Caco-2 (cell line): ENCODE results near the gene LYPD6. TPM values are rescaled to one million over a fixed set of nuclear protein-coding genes. Genes with fewer than 3 reads are reported as not detected.

Experiments
- BruUV-seq: library from RNA; stranded (reverse); fragments of 400-500 nt; replicated peaks from 2 replicates; lab custom pipeline; 2021; lab: Mats Ljungman, UMichigan
- CTCF ChIA-PET: fragments of 300-600 bp; sonication (Branson Sonifier 250); formaldehyde crosslinking; loops from one replicate; lab custom pipeline; 2022; ENCODE audit warnings: antibody characterized with exemption; lab: Charles Lee
- POLR2A ChIA-PET: fragments of 300-600 bp; sonication (Branson Sonifier 250); formaldehyde crosslinking; loops from one replicate; lab custom pipeline; 2022; ENCODE audit warnings: antibody characterized with exemption; lab: Charles Lee
- DNase-seq, 2 experiments: peaks; one replicate each; pipeline versions ENCODE4 v3.0.0 to v3.0.0-alpha.2; 2020 to 2022
- H3K27me3 ChIP-seq: replicated peaks from 2 replicates; pipeline ENCODE4 v1.6.0; 2011; ENCODE audit warnings: low read length; ENCODE audit not compliant: control insufficient read depth, insufficient read depth
- H3K36me3 ChIP-seq: 2 replicates; pipeline ENCODE4 v1.5.1; 2011; ENCODE audit warnings: low read length; ENCODE audit not compliant: control insufficient read depth, insufficient read depth
- H3K4me1 ChIP-seq: fragments of 250-450 bp; sonication (Bioruptor Pico); 2 replicates; pipeline ENCODE4 v1.5.1; 2020; ENCODE audit warnings: mild to moderate bottlenecking
- H3K4me3 ChIP-seq: 2 replicates; pipeline ENCODE4 v1.5.1; 2011; ENCODE audit warnings: low read depth, mild to moderate bottlenecking, control low read depth, low read length
- H3K9me3 ChIP-seq: fragments of 250-450 bp; sonication (Bioruptor Pico); 2 replicates; pipeline ENCODE4 v1.5.1; 2020; ENCODE audit warnings: mild to moderate bottlenecking, moderate library complexity
- H3K27ac Mint-ChIP-seq: one replicate; pipeline ENCODE4 v1.8.0; 2022; ENCODE audit warnings: mixed read lengths; ENCODE audit not compliant: unreplicated experiment
- H3K27me3 Mint-ChIP-seq: one replicate; pipeline ENCODE4 v1.8.0; 2022; ENCODE audit warnings: mixed read lengths; ENCODE audit not compliant: insufficient read depth, unreplicated experiment
- H3K36me3 Mint-ChIP-seq: one replicate; pipeline ENCODE4 v1.8.0; 2022; ENCODE audit warnings: mild to moderate bottlenecking, mixed read lengths; ENCODE audit not compliant: insufficient read depth, unreplicated experiment
- H3K4me1 Mint-ChIP-seq: one replicate; pipeline ENCODE4 v1.8.0; 2022; ENCODE audit warnings: low read depth, mixed read lengths; ENCODE audit not compliant: unreplicated experiment
- H3K4me3 Mint-ChIP-seq: one replicate; pipeline ENCODE4 v1.8.0; 2022; ENCODE audit warnings: mild to moderate bottlenecking, moderate library complexity, mixed read lengths; ENCODE audit not compliant: unreplicated experiment
- H3K9me3 Mint-ChIP-seq: one replicate; pipeline ENCODE4 v1.8.0; 2022; ENCODE audit warnings: mixed read lengths; ENCODE audit not compliant: unreplicated experiment
- intact Hi-C: fragments of 100-400 bp; cut with micrococcal nuclease; formaldehyde crosslinking; loops from one replicate; pipeline ENCODE4 v1.10.0; 2022; ENCODE audit not compliant: unreplicated experiment
- total RNA-seq: library from RNA; stranded (reverse); gene quantifications from 2 replicates; pipeline ENCODE4 v1.2.3, GENCODE V29; 2022
- TF ChIP-seq, protein P1 (sequence below), 2 experiments: fragments of 200-600 bp in 1 of 2; IDR thresholded peaks; 1 replicate in 1 of 2; 2 replicates in 1 of 2; pipeline versions ENCODE4 v1.5.1 to v1.8.0; 2011 to 2022; ENCODE audit warnings: antibody characterized with exemption in 1 of 2, control low read depth in 1 of 2, inconsistent platforms in 1 of 2, low read depth in 1 of 2, low read length in 1 of 2, mild to moderate bottlenecking in 1 of 2, moderate library complexity in 1 of 2; ENCODE audit not compliant: insufficient read depth in 1 of 2, severe bottlenecking in 1 of 2, unreplicated experiment in 1 of 2

The LYPD6 gene
- total RNA-seq, 1 experiment from 2014 or later: 9.0 TPM

DNA sequence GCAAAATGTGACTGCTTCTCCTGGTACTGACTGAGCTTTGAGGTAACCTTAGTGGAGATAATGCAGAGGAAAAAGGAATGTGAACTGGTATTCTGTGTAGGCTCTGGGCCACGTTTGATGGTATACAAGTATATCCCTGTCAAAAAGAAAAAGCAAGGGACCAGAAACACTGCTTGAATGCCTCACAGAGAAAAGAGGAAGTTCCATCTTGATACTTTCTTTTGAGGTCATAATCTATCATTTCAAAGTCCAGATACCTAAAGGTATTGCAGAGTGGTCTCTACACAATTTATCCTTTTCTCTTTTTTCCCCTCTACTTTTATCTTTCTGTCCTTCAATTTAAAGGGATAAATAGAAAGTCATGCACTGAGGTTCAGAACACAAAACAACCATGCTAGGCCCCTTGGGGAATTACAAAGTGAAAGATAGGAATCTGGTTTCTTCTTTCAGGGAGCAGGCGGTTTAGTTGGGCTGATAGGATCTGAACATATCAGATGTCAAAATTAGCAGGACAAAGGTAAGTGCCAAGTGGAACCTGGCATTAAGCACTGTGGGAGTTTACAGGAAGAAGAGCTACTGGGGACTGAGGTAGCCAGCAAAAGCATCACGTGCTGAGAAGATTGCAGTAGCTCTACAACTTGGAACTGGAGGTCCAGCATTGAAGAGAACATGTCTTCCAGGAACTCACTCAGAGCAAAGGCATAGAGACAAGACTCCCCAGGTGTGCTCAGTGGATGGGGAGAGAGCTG is 121.2 kb downstream of the LYPD6 start:
- ChIA-PET POLR2A (no interaction called here), CTCF (no interaction called here)
- H3K27me3 Mint-ChIP-seq: no peaks in the 10 kb centered on the region
- H3K4me1 Mint-ChIP-seq: no peaks in the 10 kb centered on the region
- Histone ChIP-seq H3K36me3 (no peaks in the 10 kb centered on the region), H3K9me3 (no peaks in the 10 kb centered on the region), H3K4me1 (no peaks in the 10 kb centered on the region; the same call in 1 of the 2 replicates), H3K4me3 (no peak overlapping the region), H3K27me3 (no peaks in the 10 kb centered on the region)
- H3K27ac Mint-ChIP-seq: no peak overlapping the region
- H3K36me3 Mint-ChIP-seq: peaks cover 14% of the 10 kb centered on the region
- DNase-seq: no peak
- intact Hi-C loops: no loop called here
- no peak overlapping the region for H3K4me3 Mint-ChIP-seq
- TF ChIP-seq, protein P1, sequence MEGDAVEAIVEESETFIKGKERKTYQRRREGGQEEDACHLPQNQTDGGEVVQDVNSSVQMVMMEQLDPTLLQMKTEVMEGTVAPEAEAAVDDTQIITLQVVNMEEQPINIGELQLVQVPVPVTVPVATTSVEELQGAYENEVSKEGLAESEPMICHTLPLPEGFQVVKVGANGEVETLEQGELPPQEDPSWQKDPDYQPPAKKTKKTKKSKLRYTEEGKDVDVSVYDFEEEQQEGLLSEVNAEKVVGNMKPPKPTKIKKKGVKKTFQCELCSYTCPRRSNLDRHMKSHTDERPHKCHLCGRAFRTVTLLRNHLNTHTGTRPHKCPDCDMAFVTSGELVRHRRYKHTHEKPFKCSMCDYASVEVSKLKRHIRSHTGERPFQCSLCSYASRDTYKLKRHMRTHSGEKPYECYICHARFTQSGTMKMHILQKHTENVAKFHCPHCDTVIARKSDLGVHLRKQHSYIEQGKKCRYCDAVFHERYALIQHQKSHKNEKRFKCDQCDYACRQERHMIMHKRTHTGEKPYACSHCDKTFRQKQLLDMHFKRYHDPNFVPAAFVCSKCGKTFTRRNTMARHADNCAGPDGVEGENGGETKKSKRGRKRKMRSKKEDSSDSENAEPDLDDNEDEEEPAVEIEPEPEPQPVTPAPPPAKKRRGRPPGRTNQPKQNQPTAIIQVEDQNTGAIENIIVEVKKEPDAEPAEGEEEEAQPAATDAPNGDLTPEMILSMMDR (IDR thresholded peaks at IDR 0.05; ENCODE audit: insufficient read depth in 1 of 2, low read depth in 1 of 2, low read length in 1 of 2, severe bottlenecking in 1 of 2, unreplicated experiment in 1 of 2): no peak
- no peaks in the 10 kb centered on the region for H3K9me3 Mint-ChIP-seq
- BruUV-seq: no TSS peak

DNA sequence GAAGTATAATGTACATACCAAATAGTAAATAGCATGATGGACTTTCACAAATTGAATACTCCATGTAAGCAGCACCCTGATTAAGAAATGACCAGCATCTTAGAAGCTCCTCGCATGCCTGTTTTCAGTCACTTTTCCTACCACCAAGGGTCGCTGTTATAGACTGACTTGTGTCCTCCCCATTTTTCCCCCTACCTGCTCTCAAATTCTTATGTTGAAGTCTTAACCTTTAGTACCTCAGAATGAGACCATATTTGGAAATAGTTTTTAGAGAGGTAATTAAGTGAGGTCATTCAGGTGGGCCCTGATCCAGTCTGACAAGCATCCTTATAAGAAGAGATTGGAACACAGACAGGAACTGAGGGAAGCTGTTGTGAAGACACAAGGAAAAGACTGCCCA is 125.9 kb downstream of the LYPD6 start:
- H3K27ac Mint-ChIP-seq: no peak overlapping the region
- POLR2A ChIA-PET: no interaction called here
- no TSS peak for BruUV-seq
- no peaks in the 10 kb centered on the region for H3K27me3 Mint-ChIP-seq
- CTCF ChIA-PET: no interaction called here
- intact Hi-C loops: no loop called here
- DNase-seq: no peak
- H3K36me3 ChIP-seq: no peaks in the 10 kb centered on the region
- TF ChIP-seq, protein P1 (IDR thresholded peaks at IDR 0.05; ENCODE audit: insufficient read depth in 1 of 2, low read depth in 1 of 2, low read length in 1 of 2, severe bottlenecking in 1 of 2, unreplicated experiment in 1 of 2): peak in 1 of 2 experiments; percentile 4
- no peak overlapping the region for H3K4me3 Mint-ChIP-seq
- H3K9me3 ChIP-seq: peaks cover 22% of the 10 kb centered on the region
- H3K9me3 Mint-ChIP-seq: peaks cover 34% of the 10 kb centered on the region
- H3K36me3 Mint-ChIP-seq: peaks cover 28% of the 10 kb centered on the region
- H3K4me1 Mint-ChIP-seq: no peaks in the 10 kb centered on the region
- H3K4me3 ChIP-seq: no peak overlapping the region
- H3K27me3 ChIP-seq: no peaks in the 10 kb centered on the region
- no peaks in the 10 kb centered on the region; the same call in 1 of the 2 replicates for H3K4me1 ChIP-seq

DNA sequence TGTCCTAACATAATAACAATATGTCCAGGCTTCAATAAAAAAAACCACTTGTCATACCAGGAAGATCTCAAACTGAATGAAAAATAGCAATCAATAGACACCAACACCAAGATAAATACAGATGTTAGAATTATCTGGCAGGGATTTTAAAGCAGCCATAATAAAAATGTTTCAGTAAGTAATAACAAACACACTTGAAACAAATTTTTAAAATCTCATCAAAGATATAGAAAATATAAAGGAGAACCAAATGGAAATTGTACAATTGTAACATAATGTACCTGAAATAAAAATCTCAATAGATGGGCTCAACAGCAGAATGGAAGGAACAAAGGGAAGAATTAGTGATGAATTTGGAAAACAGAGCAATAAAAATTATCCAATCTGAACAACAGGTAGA is 128.1 kb downstream of the LYPD6 start:
- H3K4me1 Mint-ChIP-seq: no peaks in the 10 kb centered on the region
- POLR2A ChIA-PET: no interaction called here
- H3K36me3 Mint-ChIP-seq: peaks cover 21% of the 10 kb centered on the region
- peaks cover 35% of the 10 kb centered on the region for H3K9me3 Mint-ChIP-seq
- CTCF ChIA-PET: no interaction called here
- DNase-seq: no peak
- no peaks in the 10 kb centered on the region for H3K27me3 Mint-ChIP-seq
- Histone ChIP-seq H3K36me3 (no peaks in the 10 kb centered on the region), H3K4me3 (no peak overlapping the region), H3K9me3 (peaks cover 38% of the 10 kb centered on the region), H3K4me1 (no peaks in the 10 kb centered on the region), H3K27me3 (no peaks in the 10 kb centered on the region)
- H3K4me3 Mint-ChIP-seq: no peak overlapping the region
- BruUV-seq: no TSS peak
- TF ChIP-seq, protein P1 (IDR thresholded peaks at IDR 0.05; ENCODE audit: insufficient read depth in 1 of 2, low read depth in 1 of 2, low read length in 1 of 2, severe bottlenecking in 1 of 2, unreplicated experiment in 1 of 2): no peak
- H3K27ac Mint-ChIP-seq: no peak overlapping the region
- intact Hi-C loops: no loop called here
